Measurements from ENCODE around the gene TNS3. TPM values are rescaled to one million over a fixed set of nuclear protein-coding genes. Genes with fewer than 3 reads are reported as not detected.
A peak's percentile ranks its signal among the peaks of the same experiment; 100 is the strongest.

The TNS3 gene
- polyA plus RNA-seq, 1 of the 3 experiments (the other 2 are of a cell fraction), result 72.3 TPM

GRCh38 chr7:47490501-47491265 is 91.2 kb downstream of the TNS3 start:
- H3K4me3 ChIP-seq (ENCODE audit: low read depth in 2 of 2, low read length in 1 of 2), result no peak overlapping the region
- no peaks in the 10 kb centered on the region for H3K27me3 ChIP-seq (ENCODE audit: insufficient read depth)
- no peak overlapping the region for H2AFZ ChIP-seq (ENCODE audit: low read depth)
- peaks cover 42% of the 10 kb centered on the region; the same call in 1 of the 2 replicates for H3K79me2 ChIP-seq (ENCODE audit: insufficient read depth)
- DNase-seq, result no peak
- ChIA-PET CTCF (interaction anchor here (0.7 to 1.6 kb wide), 7 partner anchors 9 to 329 kb away, joined by 3 to 5 read pairs (median 3); no protein-coding TSS in a partner anchor), POLR2A (no interaction called here)
- H3K4me2 ChIP-seq, result no peak overlapping the region
- H3K27ac ChIP-seq (ENCODE audit: low read depth in 2 of 2, low read length in 1 of 2), result no peak overlapping the region
- H3K4me1 ChIP-seq (ENCODE audit: control insufficient read depth in 1 of 2, insufficient read depth in 2 of 2, low read depth in 1 of 2, low read length in 1 of 2), result peaks cover 8 to 31% of the 10 kb centered on the region in 2 experiments; a peak in 2 of 4 replicates
- TF ChIP-seq RAD21 (IDR thresholded peaks at IDR 0.05; ENCODE audit: low read length) (no peak), ZBTB33 (IDR thresholded peaks at IDR 0.05; ENCODE audit: borderline replicate concordance, low read depth) (no peak), SMC3 (IDR thresholded peaks at IDR 0.05; ENCODE audit: low read depth, low read length) (no peak), POLR2AphosphoS5 (IDR thresholded peaks at IDR 0.05; ENCODE audit: low read depth, low read length) (no peak), ELF1 (IDR thresholded peaks at IDR 0.05) (no peak), YY1 (IDR thresholded peaks at IDR 0.05; ENCODE audit: low read depth) (no peak), REST (IDR thresholded peaks at IDR 0.05; ENCODE audit: low read depth, low read length) (no peak), RCOR1 (IDR thresholded peaks at IDR 0.05; ENCODE audit: low read length) (no peak)
- H3K9me3 ChIP-seq, result no peaks in the 10 kb centered on the region
- no peak overlapping the region for H3K9ac ChIP-seq
- peaks cover 0 to 22% of the 10 kb centered on the region in 2 experiments for H3K36me3 ChIP-seq (replicated peaks in 1 of 2; ENCODE audit: control insufficient read depth in 1 of 2, insufficient read depth in 2 of 2, low read length in 1 of 2)
- peaks cover 8% of the 10 kb centered on the region; the same call in 1 of the 2 replicates for H4K20me1 ChIP-seq (ENCODE audit: insufficient read depth)
- no peaks in the 10 kb centered on the region for H3K9me2 ChIP-seq
- WGBS (ENCODE audit: low lambda C conversion rate), result 89% methylated on average over 24 of the region's 24 CpGs
- no peaks in the 10 kb centered on the region for H3F3A ChIP-seq (replicated peaks; ENCODE audit: insufficient read depth)

- peak; percentile 60 for DNase-seq
- Histone ChIP-seq H4K20me1 (ENCODE audit: insufficient read depth) (peaks cover 8% of the 10 kb centered on the region; the same call in 1 of the 2 replicates), H3K4me3 (ENCODE audit: low read depth in 2 of 2, low read length in 1 of 2) (no peak overlapping the region), H3K9ac (no peak overlapping the region), H3K36me3 (replicated peaks in 1 of 2; ENCODE audit: control insufficient read depth in 1 of 2, insufficient read depth in 2 of 2, low read length in 1 of 2) (peaks cover 0 to 22% of the 10 kb centered on the region in 2 experiments), H3K9me2 (no peaks in the 10 kb centered on the region), H3K27ac (ENCODE audit: low read depth in 2 of 2, low read length in 1 of 2) (no peak overlapping the region), H3K4me1 (ENCODE audit: control insufficient read depth in 1 of 2, insufficient read depth in 2 of 2, low read depth in 1 of 2, low read length in 1 of 2) (peaks cover 6 to 32% of the 10 kb centered on the region in 2 experiments; a peak in 2 of 4 replicates), H3K9me3 (no peaks in the 10 kb centered on the region), H3K27me3 (ENCODE audit: insufficient read depth) (no peaks in the 10 kb centered on the region), H3K4me2 (no peak overlapping the region), H3F3A (replicated peaks; ENCODE audit: insufficient read depth) (no peaks in the 10 kb centered on the region), H2AFZ (ENCODE audit: low read depth) (no peak overlapping the region), H3K79me2 (ENCODE audit: insufficient read depth) (peaks cover 48% of the 10 kb centered on the region; the same call in 1 of the 2 replicates)
- TF ChIP-seq FOSL2 (IDR thresholded peaks at IDR 0.05; ENCODE audit: borderline replicate concordance, low read depth) (no peak), GATA2 (CRISPR knock-in tag; IDR thresholded peaks at IDR 0.05) (peak; percentile 29; the same call in 1 of the 2 replicates), RAD21 (IDR thresholded peaks at IDR 0.05; ENCODE audit: low read length) (no peak), GABPA (IDR thresholded peaks at IDR 0.05; ENCODE audit: low read depth) (no peak)
- WGBS (ENCODE audit: low lambda C conversion rate), result 86% methylated on average over 7 of the region's 7 CpGs
- POLR2A ChIA-PET, result no interaction called here
- CTCF ChIA-PET, result interaction anchor here (1.2 kb wide), 2 partner anchors 224 to 270 kb away, joined by 3 to 4 read pairs; no protein-coding TSS in a partner anchor
Observed at GRCh38 chr7:47489624-47490023, 92.3 kb downstream of the TNS3 start.

Measured in SK-N-SH (cell line).